ENCODE results near the gene TENM3.

Gene TENM3

GRCh38 chr4:182704077-182704476 lies 460.9 kb downstream of the TENM3 start:
- TF ChIP-seq CTCF (IDR thresholded peaks at IDR 0.05; ENCODE audit: low read depth, low read length) (no peak), EZH2phosphoT487 (IDR thresholded peaks at IDR 0.05; ENCODE audit: low read depth) (no peak)
- Histone ChIP-seq H3K79me2 (ENCODE audit: low read length) (no peaks in the 10 kb centered on the region), H3K9me3 (ENCODE audit: insufficient read depth, low read length) (no peaks in the 10 kb centered on the region), H3K27ac (ENCODE audit: low read length) (no peak overlapping the region), H3K9ac (ENCODE audit: low read length) (no peak overlapping the region), H3K4me3 (ENCODE audit: low read length) (no peak overlapping the region), H3K27me3 (ENCODE audit: low read depth, low read length) (no peaks in the 10 kb centered on the region), H3K4me2 (ENCODE audit: low read length) (no peak overlapping the region), H3K36me3 (replicated peaks; ENCODE audit: low read depth, low read length) (no peaks in the 10 kb centered on the region), H3K4me1 (ENCODE audit: low read length) (no peaks in the 10 kb centered on the region), H4K20me1 (ENCODE audit: insufficient read depth, low read length) (no peaks in the 10 kb centered on the region), H2AFZ (ENCODE audit: low read depth, low read length) (no peak overlapping the region)

- Histone ChIP-seq H4K20me1 (ENCODE audit: insufficient read depth, low read length) (no peaks in the 10 kb centered on the region), H3K4me1 (ENCODE audit: low read length) (no peaks in the 10 kb centered on the region), H3K4me2 (ENCODE audit: low read length) (no peak overlapping the region), H3K79me2 (ENCODE audit: low read length) (no peaks in the 10 kb centered on the region), H3K4me3 (ENCODE audit: low read length) (no peak overlapping the region), H3K36me3 (replicated peaks; ENCODE audit: low read depth, low read length) (no peaks in the 10 kb centered on the region), H3K9me3 (ENCODE audit: insufficient read depth, low read length) (no peaks in the 10 kb centered on the region), H3K27me3 (ENCODE audit: low read depth, low read length) (no peaks in the 10 kb centered on the region), H3K27ac (ENCODE audit: low read length) (no peak overlapping the region), H3K9ac (ENCODE audit: low read length) (no peak overlapping the region), H2AFZ (ENCODE audit: low read depth, low read length) (no peak overlapping the region)
- no peak for TF ChIP-seq EZH2phosphoT487 (IDR thresholded peaks at IDR 0.05; ENCODE audit: low read depth)
- TF ChIP-seq CTCF (IDR thresholded peaks at IDR 0.05; ENCODE audit: low read depth, low read length): no peak
These were observed 461.7 kb downstream of the TENM3 start for GRCh38 chr4:182704948-182705347.

- Histone ChIP-seq H3K27ac (ENCODE audit: low read length) (no peak overlapping the region), H3K36me3 (replicated peaks; ENCODE audit: low read depth, low read length) (no peaks in the 10 kb centered on the region), H3K4me2 (ENCODE audit: low read length) (no peak overlapping the region), H3K9me3 (ENCODE audit: insufficient read depth, low read length) (no peaks in the 10 kb centered on the region), H3K4me3 (ENCODE audit: low read length) (no peak overlapping the region), H3K9ac (ENCODE audit: low read length) (no peak overlapping the region), H3K4me1 (ENCODE audit: low read length) (no peaks in the 10 kb centered on the region), H3K27me3 (ENCODE audit: low read depth, low read length) (no peaks in the 10 kb centered on the region), H4K20me1 (ENCODE audit: insufficient read depth, low read length) (no peaks in the 10 kb centered on the region), H2AFZ (ENCODE audit: low read depth, low read length) (no peak overlapping the region), H3K79me2 (ENCODE audit: low read length) (no peaks in the 10 kb centered on the region)
- TF ChIP-seq EZH2phosphoT487 (IDR thresholded peaks at IDR 0.05; ENCODE audit: low read depth): no peak
- TF ChIP-seq CTCF (IDR thresholded peaks at IDR 0.05; ENCODE audit: low read depth, low read length): no peak
These were observed 462.2 kb downstream of the TENM3 start for GRCh38 chr4:182705389-182705788.

- Histone ChIP-seq H3K9me3 (ENCODE audit: insufficient read depth, low read length) (no peaks in the 10 kb centered on the region), H3K36me3 (replicated peaks; ENCODE audit: low read depth, low read length) (no peaks in the 10 kb centered on the region), H4K20me1 (ENCODE audit: insufficient read depth, low read length) (no peaks in the 10 kb centered on the region), H3K4me2 (ENCODE audit: low read length) (peak overlapping the region; percentile 18; the same call in 1 of the 2 replicates), H3K27me3 (ENCODE audit: low read depth, low read length) (no peaks in the 10 kb centered on the region), H3K79me2 (ENCODE audit: low read length) (no peaks in the 10 kb centered on the region), H3K4me1 (ENCODE audit: low read length) (no peaks in the 10 kb centered on the region), H3K27ac (ENCODE audit: low read length) (no peak overlapping the region), H3K4me3 (ENCODE audit: low read length) (no peak overlapping the region), H2AFZ (ENCODE audit: low read depth, low read length) (no peak overlapping the region), H3K9ac (ENCODE audit: low read length) (no peak overlapping the region)
- no peak for TF ChIP-seq EZH2phosphoT487 (IDR thresholded peaks at IDR 0.05; ENCODE audit: low read depth)
- TF ChIP-seq CTCF (IDR thresholded peaks at IDR 0.05; ENCODE audit: low read depth, low read length): no peak
These were observed 468.0 kb downstream of the TENM3 start for GRCh38 chr4:182711211-182711610.
